Activated T-cell treated with anti-CD3 and anti-CD28 coated beads, Interleukin-2, amount 50 U/mL, for 24 hours (primary cell): ENCODE results near the gene SMYD3.

ENCODE experiments used
- DNase-seq: peaks from one replicate; pipeline ENCODE4 v3.0.0-alpha.2; 2020
- H3K27ac Mint-ChIP-seq: 2 replicates; pipeline ENCODE4 v1.8.0; 2020; ENCODE audit warnings: mild to moderate bottlenecking, mixed read lengths
- H3K27me3 Mint-ChIP-seq: 2 replicates; pipeline ENCODE4 v1.8.0; 2020; ENCODE audit warnings: mixed read lengths
- H3K36me3 Mint-ChIP-seq: 2 replicates; pipeline ENCODE4 v1.8.0; 2020; ENCODE audit warnings: low read depth, mixed read lengths
- H3K4me1 Mint-ChIP-seq: 2 replicates; pipeline ENCODE4 v1.8.0; 2020; ENCODE audit warnings: low read depth, mixed read lengths
- H3K4me3 Mint-ChIP-seq: 2 replicates; pipeline ENCODE4 v1.8.0; 2020; ENCODE audit warnings: mild to moderate bottlenecking, moderate library complexity, mixed read lengths
- H3K9me3 Mint-ChIP-seq: 2 replicates; pipeline ENCODE4 v1.8.0; 2020; ENCODE audit warnings: mixed read lengths

The SMYD3 gene

DNA sequence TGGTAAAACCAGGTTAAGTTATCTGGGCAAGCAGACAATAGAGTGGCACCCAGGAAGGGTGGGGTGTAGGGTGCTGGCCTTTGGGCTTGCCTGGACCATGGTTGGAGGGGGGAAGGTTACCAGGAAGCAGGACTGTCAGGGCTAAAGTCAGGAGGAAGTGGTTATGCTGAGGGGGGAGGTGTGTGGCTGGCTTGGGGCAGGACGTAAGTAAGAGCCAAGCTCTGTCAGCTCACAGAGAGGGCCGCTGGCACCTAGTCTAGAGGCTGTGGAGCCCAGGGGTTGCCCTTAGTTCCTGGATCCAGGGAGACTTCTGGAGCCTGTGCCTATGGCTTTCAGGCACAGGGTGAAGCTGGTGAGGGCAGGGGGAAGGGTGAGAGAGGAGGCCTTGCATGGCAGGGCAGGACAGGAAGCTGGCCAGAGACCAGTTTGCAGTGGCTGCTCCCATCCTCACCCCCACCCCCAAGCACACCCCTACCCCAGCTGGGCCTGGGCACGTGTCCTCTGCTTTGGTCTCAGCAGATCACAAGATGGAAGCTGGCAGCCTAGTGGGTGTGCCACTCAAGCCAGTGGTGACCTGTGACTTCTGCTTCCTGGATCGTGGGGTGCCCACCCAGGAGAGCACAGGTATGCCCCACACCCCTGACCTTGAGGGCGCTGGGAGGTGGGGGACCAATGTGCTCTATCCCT is 20.5 kb upstream of the SMYD3 start:
- Mint-ChIP-seq H3K27ac (no peak overlapping the region), H3K27me3 (no peaks in the 10 kb centered on the region), H3K4me3 (no peak overlapping the region), H3K36me3 (no peaks in the 10 kb centered on the region), H3K9me3 (peaks cover 17% of the 10 kb centered on the region), H3K4me1 (peaks cover 5% of the 10 kb centered on the region)
- DNase-seq, result no peak

DNA sequence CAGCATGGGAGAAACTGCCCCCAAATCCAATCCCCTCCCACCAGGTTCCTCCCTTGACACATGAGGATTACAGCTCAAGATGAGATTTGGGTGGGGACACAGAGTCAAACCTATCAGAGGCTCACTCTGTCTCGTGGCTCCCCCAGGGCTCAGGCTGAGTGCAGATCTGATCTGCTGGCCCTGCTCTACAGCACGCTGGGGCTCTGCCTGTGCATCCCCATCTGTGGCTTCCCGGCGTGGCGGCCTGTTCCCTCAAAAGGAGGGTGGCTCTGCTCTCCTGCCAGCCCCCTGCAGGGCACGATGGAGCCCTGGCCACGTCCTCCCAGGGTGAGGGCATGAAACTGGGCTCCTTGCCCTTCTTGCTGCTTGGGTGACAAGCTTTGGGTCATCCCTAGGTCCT is 19.8 kb upstream of the SMYD3 start:
- DNase-seq, result no peak
- Mint-ChIP-seq H3K4me1 (peaks cover 5% of the 10 kb centered on the region), H3K27ac (no peak overlapping the region), H3K36me3 (no peaks in the 10 kb centered on the region), H3K4me3 (no peak overlapping the region), H3K27me3 (no peaks in the 10 kb centered on the region), H3K9me3 (peaks cover 17% of the 10 kb centered on the region)

- no peak overlapping the region for H3K27ac Mint-ChIP-seq
- no peaks in the 10 kb centered on the region for H3K36me3 Mint-ChIP-seq
- peaks cover 14% of the 10 kb centered on the region for H3K9me3 Mint-ChIP-seq
- no peaks in the 10 kb centered on the region for H3K27me3 Mint-ChIP-seq
- DNase-seq, result no peak
- peaks cover 5% of the 10 kb centered on the region for H3K4me1 Mint-ChIP-seq
- no peak overlapping the region for H3K4me3 Mint-ChIP-seq
Observed at GRCh38 chr1:246526380-246526779, 19.3 kb upstream of the SMYD3 start.

- peaks cover 15% of the 10 kb centered on the region for H3K9me3 Mint-ChIP-seq
- H3K36me3 Mint-ChIP-seq, result no peaks in the 10 kb centered on the region
- no peak overlapping the region for H3K4me3 Mint-ChIP-seq
- no peak for DNase-seq
- peaks cover under 1% of the 10 kb centered on the region for H3K4me1 Mint-ChIP-seq
- H3K27ac Mint-ChIP-seq, result no peak overlapping the region
- no peaks in the 10 kb centered on the region for H3K27me3 Mint-ChIP-seq
Observed at GRCh38 chr1:246519514-246519913, 12.4 kb upstream of the SMYD3 start.

- no peak overlapping the region for H3K4me3 Mint-ChIP-seq
- peaks cover 20% of the 10 kb centered on the region for H3K9me3 Mint-ChIP-seq
- H3K27ac Mint-ChIP-seq, result no peak overlapping the region
- no peaks in the 10 kb centered on the region for H3K36me3 Mint-ChIP-seq
- no peak for DNase-seq
- H3K4me1 Mint-ChIP-seq, result peaks cover 7% of the 10 kb centered on the region
- no peaks in the 10 kb centered on the region for H3K27me3 Mint-ChIP-seq
Observed at GRCh38 chr1:246518456-246519205, 11.6 kb upstream of the SMYD3 start.

- no peak overlapping the region for H3K27ac Mint-ChIP-seq
- H3K4me3 Mint-ChIP-seq, result no peak overlapping the region
- H3K9me3 Mint-ChIP-seq, result peaks cover 20% of the 10 kb centered on the region
- no peak for DNase-seq
- no peaks in the 10 kb centered on the region for H3K36me3 Mint-ChIP-seq
- no peaks in the 10 kb centered on the region for H3K27me3 Mint-ChIP-seq
- peaks cover 7% of the 10 kb centered on the region for H3K4me1 Mint-ChIP-seq
Observed at GRCh38 chr1:246517391-246517790, 10.3 kb upstream of the SMYD3 start.

DNA sequence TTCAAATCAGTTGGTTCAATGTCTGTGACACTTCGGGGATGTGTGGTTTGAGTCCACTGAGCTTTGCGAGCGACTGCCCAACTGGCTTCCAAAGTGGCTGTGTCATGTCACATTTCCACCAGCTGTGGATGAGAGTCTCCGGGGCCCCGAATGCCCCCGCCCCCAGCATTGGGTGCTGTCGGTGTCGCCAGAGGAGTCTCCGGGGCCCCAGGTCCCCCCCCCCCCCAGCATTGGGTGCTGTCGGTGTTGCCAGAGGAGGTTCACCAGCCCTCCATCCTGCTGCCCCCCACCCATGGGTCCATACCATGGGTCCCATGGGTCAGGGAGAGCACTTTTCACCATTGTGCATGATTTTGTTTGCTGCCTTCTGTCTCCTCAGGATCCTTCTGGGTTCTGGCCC is 9.0 kb upstream of the SMYD3 start:
- Mint-ChIP-seq H3K4me3 (no peak overlapping the region), H3K27me3 (no peaks in the 10 kb centered on the region), H3K4me1 (peaks cover 7% of the 10 kb centered on the region), H3K9me3 (peaks cover 20% of the 10 kb centered on the region), H3K36me3 (no peaks in the 10 kb centered on the region), H3K27ac (no peak overlapping the region)
- no peak for DNase-seq

- Mint-ChIP-seq H3K27me3 (no peaks in the 10 kb centered on the region), H3K9me3 (peaks cover 20% of the 10 kb centered on the region)
Observed at GRCh38 chr1:246515390-246516005, 8.4 kb upstream of the SMYD3 start.

DNA sequence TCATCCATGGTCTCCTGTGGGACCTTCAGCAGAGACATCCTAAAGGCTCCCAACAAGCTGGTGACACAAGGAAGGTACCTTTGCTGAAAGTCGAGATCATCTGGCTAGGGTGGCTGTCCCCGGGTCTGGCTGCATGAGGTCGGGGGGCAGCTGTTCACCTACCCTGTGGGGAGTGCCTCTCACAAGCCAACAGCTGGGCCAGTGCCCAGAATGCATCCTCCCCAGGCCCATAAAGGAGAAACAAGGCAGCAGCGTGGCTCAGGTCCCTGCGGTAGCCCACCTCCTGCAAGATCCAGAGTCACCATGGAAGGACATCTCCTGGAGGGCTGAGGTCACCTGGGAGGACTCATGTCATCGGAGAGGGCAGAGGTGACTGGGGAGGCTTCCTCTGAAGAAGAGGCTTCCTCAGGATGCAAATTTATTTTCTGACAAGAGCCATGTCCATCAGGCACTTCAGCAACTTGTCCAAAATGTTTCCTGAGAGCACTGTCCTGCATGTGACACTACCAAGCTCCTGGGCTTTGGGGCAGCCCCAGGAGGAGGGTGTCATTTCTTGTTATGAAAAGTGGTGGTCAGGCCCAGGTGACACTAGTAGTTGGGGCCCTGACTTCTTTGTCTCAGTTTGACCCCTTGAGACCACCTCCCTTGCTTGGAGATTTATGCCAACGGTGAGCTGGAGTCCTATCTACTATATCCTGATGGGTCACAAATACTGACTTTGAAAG is 6.7 kb upstream of the SMYD3 start:
- Mint-ChIP-seq H3K27ac (no peak overlapping the region), H3K9me3 (peaks cover 20% of the 10 kb centered on the region), H3K4me1 (peaks cover 7% of the 10 kb centered on the region), H3K27me3 (no peaks in the 10 kb centered on the region), H3K4me3 (no peak overlapping the region), H3K36me3 (no peaks in the 10 kb centered on the region)
- DNase-seq, result no peak

More at GRCh38 chr1:246515390-246516005, 8.4 kb upstream of the SMYD3 start:
- H3K4me3 Mint-ChIP-seq, result no peak overlapping the region
- DNase-seq, result no peak
- peaks cover 7% of the 10 kb centered on the region for H3K4me1 Mint-ChIP-seq
- no peak overlapping the region for H3K27ac Mint-ChIP-seq
- H3K36me3 Mint-ChIP-seq, result no peaks in the 10 kb centered on the region

DNA sequence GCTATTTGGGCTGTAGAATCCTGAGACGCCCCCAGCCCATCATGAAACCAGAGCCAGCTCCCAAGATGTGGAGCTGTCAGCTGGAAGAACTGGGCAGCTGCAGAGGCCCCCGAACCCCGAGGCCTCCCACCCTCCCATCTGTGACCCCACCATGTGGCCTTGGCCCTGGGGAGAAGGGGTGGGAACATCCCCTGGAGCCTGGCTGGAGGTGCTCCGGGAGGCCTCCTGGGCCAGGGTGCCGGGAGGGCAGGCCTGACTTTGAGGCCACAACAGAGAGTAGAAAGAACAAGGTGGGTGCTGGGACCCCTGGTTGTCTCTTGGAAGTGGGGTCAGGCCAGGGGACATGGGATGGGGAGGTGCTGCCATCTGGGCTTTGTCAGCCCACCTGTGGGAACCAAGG is 6.0 kb upstream of the SMYD3 start:
- H3K9me3 Mint-ChIP-seq, result peaks cover 20% of the 10 kb centered on the region
- H3K4me3 Mint-ChIP-seq, result no peak overlapping the region
- H3K36me3 Mint-ChIP-seq, result no peaks in the 10 kb centered on the region
- H3K27ac Mint-ChIP-seq, result no peak overlapping the region
- DNase-seq, result no peak
- peaks cover 10% of the 10 kb centered on the region for H3K4me1 Mint-ChIP-seq
- no peaks in the 10 kb centered on the region for H3K27me3 Mint-ChIP-seq

- no peak overlapping the region for H3K27ac Mint-ChIP-seq
- H3K9me3 Mint-ChIP-seq, result peaks cover 20% of the 10 kb centered on the region
- no peak for DNase-seq
- H3K27me3 Mint-ChIP-seq, result no peaks in the 10 kb centered on the region
- no peak overlapping the region for H3K4me3 Mint-ChIP-seq
- no peaks in the 10 kb centered on the region for H3K36me3 Mint-ChIP-seq
- peaks cover 13% of the 10 kb centered on the region for H3K4me1 Mint-ChIP-seq
Observed at GRCh38 chr1:246512635-246513034, 5.6 kb upstream of the SMYD3 start.

GRCh38 chr1:246512230-246512629 is 5.2 kb upstream of the SMYD3 start:
- Mint-ChIP-seq H3K4me1 (peaks cover 17% of the 10 kb centered on the region), H3K36me3 (peaks cover 1% of the 10 kb centered on the region), H3K27me3 (no peaks in the 10 kb centered on the region), H3K9me3 (peaks cover 20% of the 10 kb centered on the region), H3K4me3 (no peak overlapping the region), H3K27ac (no peak overlapping the region)
- DNase-seq, result no peak

GRCh38 chr1:246511203-246511602 is 4.1 kb upstream of the SMYD3 start:
- Mint-ChIP-seq H3K4me1 (peaks cover 21% of the 10 kb centered on the region), H3K36me3 (peaks cover 6% of the 10 kb centered on the region), H3K4me3 (no peak overlapping the region), H3K27ac (no peak overlapping the region), H3K9me3 (peaks cover 17% of the 10 kb centered on the region), H3K27me3 (no peaks in the 10 kb centered on the region)
- no peak for DNase-seq

DNA sequence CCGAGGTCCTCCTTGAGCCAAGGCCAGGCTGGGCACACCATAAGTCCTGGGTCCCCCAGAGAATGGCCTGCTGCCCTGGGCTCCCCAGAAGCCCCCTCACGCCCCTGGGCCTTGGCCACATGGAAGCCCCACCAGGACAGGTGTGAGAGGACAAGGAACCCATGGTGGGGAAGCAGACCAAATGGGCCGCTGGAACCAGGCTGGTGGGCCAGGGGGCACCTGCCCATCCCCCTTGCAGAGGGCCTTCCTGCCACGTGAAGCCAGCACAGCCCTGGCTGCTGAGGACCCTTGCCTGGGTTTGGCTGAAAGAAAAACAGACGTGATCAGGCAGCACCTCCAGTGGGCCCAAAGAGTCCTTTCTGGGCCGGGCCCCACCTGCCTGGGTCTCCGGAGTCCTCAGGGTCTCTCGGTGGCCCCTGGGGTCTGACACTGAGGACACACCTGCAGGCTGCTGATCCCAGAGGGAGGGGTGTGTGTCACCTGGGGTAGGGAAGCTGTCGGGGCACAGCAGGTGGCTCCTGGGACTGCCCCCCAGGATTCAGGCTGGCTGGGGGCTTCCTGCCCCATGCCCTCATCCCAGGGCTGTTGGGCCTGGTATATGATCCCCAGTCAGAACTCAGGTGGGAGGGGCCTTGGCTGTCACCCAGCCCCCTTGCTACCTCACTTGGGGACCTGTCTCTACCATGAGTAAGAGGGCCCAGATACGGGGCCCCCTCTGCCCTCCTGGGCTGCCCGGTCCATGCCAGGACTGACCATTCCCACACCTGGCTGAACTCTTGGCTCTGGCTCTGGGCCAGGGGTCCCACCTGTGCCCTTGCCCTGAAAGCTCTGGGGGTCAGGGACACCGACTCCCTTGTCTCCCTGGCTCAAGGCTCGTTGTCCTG is 3.3 kb upstream of the SMYD3 start:
- Mint-ChIP-seq H3K4me1 (peaks cover 29% of the 10 kb centered on the region), H3K27ac (no peak overlapping the region), H3K27me3 (no peaks in the 10 kb centered on the region), H3K4me3 (no peak overlapping the region), H3K36me3 (peaks cover 8% of the 10 kb centered on the region), H3K9me3 (peaks cover 11% of the 10 kb centered on the region)
- no peak for DNase-seq
